ENCODE measurements around the gene MAP3K10.

The MAP3K10 gene

DNA sequence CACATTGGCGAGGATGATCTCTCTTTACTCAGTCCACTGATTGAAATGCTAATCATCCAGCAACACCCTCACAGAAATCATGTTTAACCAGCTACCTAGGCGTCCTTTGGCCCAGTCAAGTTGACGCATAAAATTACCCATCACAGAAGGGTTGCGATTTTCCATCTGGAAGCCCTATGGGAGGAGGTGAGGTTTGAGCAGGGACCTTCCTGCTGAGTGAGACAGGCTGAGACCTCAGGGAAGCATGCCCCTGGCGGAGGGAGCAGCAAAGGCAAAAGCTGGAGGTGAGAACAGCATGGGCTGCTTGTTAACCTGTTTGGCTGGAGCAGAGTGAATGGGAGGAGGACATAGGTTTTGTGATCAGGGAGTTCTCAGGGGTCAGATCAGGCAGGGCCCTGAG lies 19.7 kb downstream of the MAP3K10 start:
- in situ Hi-C loops (cut with HindIII; ENCODE audit: low sequenced_read_pairs): no loop called here
- H3K4me3 ChIP-seq (ENCODE audit: low read depth, low read length): no peak overlapping the region
- TF ChIP-seq, protein P1, sequence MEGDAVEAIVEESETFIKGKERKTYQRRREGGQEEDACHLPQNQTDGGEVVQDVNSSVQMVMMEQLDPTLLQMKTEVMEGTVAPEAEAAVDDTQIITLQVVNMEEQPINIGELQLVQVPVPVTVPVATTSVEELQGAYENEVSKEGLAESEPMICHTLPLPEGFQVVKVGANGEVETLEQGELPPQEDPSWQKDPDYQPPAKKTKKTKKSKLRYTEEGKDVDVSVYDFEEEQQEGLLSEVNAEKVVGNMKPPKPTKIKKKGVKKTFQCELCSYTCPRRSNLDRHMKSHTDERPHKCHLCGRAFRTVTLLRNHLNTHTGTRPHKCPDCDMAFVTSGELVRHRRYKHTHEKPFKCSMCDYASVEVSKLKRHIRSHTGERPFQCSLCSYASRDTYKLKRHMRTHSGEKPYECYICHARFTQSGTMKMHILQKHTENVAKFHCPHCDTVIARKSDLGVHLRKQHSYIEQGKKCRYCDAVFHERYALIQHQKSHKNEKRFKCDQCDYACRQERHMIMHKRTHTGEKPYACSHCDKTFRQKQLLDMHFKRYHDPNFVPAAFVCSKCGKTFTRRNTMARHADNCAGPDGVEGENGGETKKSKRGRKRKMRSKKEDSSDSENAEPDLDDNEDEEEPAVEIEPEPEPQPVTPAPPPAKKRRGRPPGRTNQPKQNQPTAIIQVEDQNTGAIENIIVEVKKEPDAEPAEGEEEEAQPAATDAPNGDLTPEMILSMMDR (IDR thresholded peaks at IDR 0.05; ENCODE audit: low read depth, low read length): no peak
- DNase-seq (ENCODE audit: low read depth, low spot score): no peak

DNA sequence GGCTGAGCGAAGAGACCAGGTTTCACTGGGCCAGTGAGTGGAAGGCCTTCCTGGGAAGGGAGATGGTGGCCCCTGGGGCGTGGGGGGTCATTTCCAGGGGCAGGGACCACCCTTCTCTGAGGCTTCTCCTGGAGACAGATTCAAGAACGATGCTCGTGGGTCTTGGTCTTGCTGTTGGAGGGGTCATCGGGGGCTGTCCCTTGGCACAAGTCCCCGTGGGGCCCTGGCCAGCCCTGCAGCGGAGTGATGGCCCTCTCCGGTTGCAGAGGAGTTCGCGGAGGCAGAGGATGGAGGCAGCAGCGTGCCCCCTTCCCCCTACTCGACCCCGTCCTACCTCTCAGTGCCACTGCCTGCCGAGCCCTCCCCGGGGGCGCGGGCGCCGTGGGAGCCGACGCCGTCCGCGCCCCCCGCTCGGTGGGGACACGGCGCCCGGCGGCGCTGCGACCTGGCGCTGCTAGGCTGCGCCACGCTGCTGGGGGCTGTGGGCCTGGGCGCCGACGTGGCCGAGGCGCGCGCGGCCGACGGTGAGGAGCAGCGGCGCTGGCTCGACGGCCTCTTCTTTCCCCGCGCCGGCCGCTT lies 22.1 kb downstream of the MAP3K10 start:
- TF ChIP-seq, protein P1 (IDR thresholded peaks at IDR 0.05; ENCODE audit: low read depth, low read length): no peak
- in situ Hi-C loops (cut with HindIII; ENCODE audit: low sequenced_read_pairs): no loop called here
- no peak overlapping the region for H3K4me3 ChIP-seq (ENCODE audit: low read depth, low read length)

DNA sequence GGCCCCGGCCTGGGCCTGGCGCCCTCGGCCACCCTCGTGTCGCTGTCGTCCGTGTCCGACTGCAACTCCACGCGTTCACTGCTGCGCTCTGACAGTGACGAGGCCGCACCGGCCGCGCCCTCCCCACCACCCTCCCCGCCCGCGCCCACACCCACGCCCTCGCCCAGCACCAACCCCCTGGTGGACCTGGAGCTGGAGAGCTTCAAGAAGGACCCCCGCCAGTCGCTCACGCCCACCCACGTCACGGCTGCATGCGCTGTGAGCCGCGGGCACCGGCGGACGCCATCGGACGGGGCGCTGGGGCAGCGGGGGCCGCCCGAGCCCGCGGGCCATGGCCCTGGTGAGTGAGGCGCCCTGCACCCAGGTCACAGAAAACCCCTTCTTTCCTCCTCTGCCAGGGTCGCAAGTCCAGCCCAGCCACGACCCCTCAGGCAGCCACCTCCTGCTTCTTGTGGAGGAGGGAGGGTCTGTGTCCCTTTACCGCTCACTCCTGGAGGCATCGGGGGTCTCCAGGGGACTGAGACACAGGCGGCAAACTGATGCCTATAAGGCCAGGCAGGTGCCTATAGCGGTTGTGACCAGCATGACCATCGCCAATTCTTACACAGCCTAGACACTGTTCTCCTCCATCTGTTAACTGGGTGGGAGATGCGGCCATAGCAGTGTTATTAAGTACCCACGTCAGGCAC lies 22.8 kb downstream of the MAP3K10 start:
- TF ChIP-seq, protein P1 (IDR thresholded peaks at IDR 0.05; ENCODE audit: low read depth, low read length): no peak
- no peak overlapping the region for H3K4me3 ChIP-seq (ENCODE audit: low read depth, low read length)
- in situ Hi-C loops (cut with HindIII; ENCODE audit: low sequenced_read_pairs): no loop called here
- no peak for DNase-seq (ENCODE audit: low read depth, low spot score)

More for the DNA sequence above, 22.1 kb downstream of the MAP3K10 start:
- DNase-seq (ENCODE audit: low read depth, low spot score): no peak

DNA sequence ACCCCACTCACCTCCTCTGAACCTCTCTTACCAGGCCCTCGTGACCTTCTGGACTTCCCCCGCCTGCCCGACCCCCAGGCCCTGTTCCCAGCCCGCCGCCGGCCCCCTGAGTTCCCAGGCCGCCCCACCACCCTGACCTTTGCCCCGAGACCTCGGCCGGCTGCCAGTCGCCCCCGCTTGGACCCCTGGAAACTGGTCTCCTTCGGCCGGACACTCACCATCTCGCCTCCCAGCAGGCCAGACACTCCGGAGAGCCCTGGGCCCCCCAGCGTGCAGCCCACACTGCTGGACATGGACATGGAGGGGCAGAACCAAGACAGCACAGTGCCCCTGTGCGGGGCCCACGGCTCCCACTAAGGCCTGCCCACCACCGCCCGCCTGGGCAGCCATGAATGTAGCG lies 23.7 kb downstream of the MAP3K10 start:
- in situ Hi-C loops (cut with HindIII; ENCODE audit: low sequenced_read_pairs): no loop called here
- TF ChIP-seq, protein P1 (IDR thresholded peaks at IDR 0.05; ENCODE audit: low read depth, low read length): no peak
- no peak for DNase-seq (ENCODE audit: low read depth, low spot score)
- no peak overlapping the region for H3K4me3 ChIP-seq (ENCODE audit: low read depth, low read length)

DNA sequence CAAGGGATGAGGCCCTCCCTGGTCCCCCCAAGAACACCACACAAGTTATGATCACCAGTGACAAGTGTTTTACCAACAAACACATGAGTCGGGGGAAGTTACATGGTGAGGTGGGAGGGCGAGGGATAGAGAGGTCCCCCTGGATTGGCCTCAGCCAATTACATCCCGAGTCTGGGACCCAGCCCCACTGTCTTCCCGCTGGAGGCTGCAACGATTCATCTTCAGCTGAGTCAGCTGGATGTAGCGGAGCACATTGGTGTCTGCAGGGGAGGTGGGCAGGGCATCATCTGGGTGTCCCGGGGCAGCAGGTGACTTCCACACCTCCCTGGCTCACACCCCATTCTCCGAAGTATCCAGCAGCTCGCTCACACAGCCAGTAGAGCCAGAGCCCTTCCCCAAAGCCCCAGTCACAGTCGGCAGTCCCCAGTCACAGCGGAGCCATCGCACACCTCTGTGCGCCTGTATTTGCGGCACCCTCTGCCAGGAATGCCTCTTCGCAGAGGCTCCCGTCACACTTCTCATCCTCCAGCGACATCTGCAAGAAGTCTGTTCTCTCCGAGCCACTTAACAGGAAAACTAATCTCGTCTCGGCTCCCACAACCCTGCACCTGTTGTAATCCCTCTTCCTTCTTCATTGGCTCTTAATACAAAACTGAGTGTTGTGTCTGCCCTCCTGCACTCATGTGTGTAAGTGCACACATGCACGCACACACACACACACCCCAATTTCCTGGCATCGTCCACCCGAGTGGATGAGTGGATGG lies 25.0 kb downstream of the MAP3K10 start:
- TF ChIP-seq, protein P1 (IDR thresholded peaks at IDR 0.05; ENCODE audit: low read depth, low read length): no peak
- in situ Hi-C loops (cut with HindIII; ENCODE audit: low sequenced_read_pairs): no loop called here

DNA sequence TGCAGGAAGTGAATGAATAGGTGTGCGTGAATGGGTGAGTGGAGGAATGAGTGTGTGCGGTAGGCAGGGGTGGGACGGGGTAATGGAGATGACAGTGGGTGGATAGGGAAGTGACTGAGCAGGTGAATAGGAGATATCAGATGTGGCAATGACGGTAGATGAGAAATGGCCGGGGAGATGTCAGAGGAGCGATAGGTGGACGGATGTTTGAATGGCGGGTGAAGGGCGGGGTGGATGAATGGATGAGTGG lies 25.5 kb downstream of the MAP3K10 start:
- TF ChIP-seq, protein P1 (IDR thresholded peaks at IDR 0.05; ENCODE audit: low read depth, low read length): no peak
- in situ Hi-C loops (cut with HindIII; ENCODE audit: low sequenced_read_pairs): no loop called here
- H3K4me3 ChIP-seq (ENCODE audit: low read depth, low read length): no peak overlapping the region
- no peak for DNase-seq (ENCODE audit: low read depth, low spot score)

More for the DNA sequence above, 25.0 kb downstream of the MAP3K10 start:
- H3K4me3 ChIP-seq (ENCODE audit: low read depth, low read length): no peak overlapping the region
- no peak for DNase-seq (ENCODE audit: low read depth, low spot score)

All from astrocyte of the spinal cord (primary cell).